GM23248 (cell line): ENCODE results near the gene ZNF407. TPM values are rescaled to one million over a fixed set of nuclear protein-coding genes. Genes with fewer than 3 reads are reported as not detected.

Experiments used
- DNase-seq: peaks from one replicate; pipeline ENCODE4 v3.0.0-alpha.2; 2015
- H2AFZ ChIP-seq: fragments of 200-600 bp; sonication (generic); 2 replicates; pipeline ENCODE4 v1.6.1; 2016; ENCODE audit warnings: antibody characterized with exemption
- H3F3A ChIP-seq: fragments of 200-600 bp; sonication (generic); 2 replicates; pipeline ENCODE4 v1.6.1; 2016; ENCODE audit warnings: mild to moderate bottlenecking, antibody characterized with exemption, mixed run types; ENCODE audit not compliant: insufficient read depth
- H3K27ac ChIP-seq: fragments of 200-600 bp; sonication (generic); 2 replicates; pipeline ENCODE4 v1.5.1; 2016; ENCODE audit warnings: mild to moderate bottlenecking
- H3K27me3 ChIP-seq: fragments of 200-600 bp; sonication (generic); replicated peaks from 2 replicates; pipeline ENCODE4 v1.6.1; 2016; ENCODE audit warnings: mild to moderate bottlenecking; ENCODE audit not compliant: insufficient read depth
- H3K36me3 ChIP-seq: fragments of 200-600 bp; sonication (generic); 2 replicates; pipeline ENCODE4 v1.6.1; 2016; ENCODE audit warnings: low read depth, mild to moderate bottlenecking
- H3K4me1 ChIP-seq: fragments of 200-600 bp; sonication (generic); 2 replicates; pipeline ENCODE4 v1.6.1; 2016; ENCODE audit warnings: mild to moderate bottlenecking; ENCODE audit not compliant: insufficient read depth
- H3K4me2 ChIP-seq: fragments of 200-600 bp; sonication (generic); one replicate; pipeline ENCODE4 v1.6.1; 2016; ENCODE audit warnings: mild to moderate bottlenecking; ENCODE audit not compliant: unreplicated experiment
- H3K4me3 ChIP-seq: fragments of 200-600 bp; sonication (generic); 2 replicates; pipeline ENCODE4 v1.5.1; 2016; ENCODE audit warnings: mild to moderate bottlenecking
- H3K79me2 ChIP-seq: fragments of 200-600 bp; sonication (generic); 2 replicates; pipeline ENCODE4 v1.6.1; 2016; ENCODE audit warnings: mild to moderate bottlenecking; ENCODE audit not compliant: insufficient read depth
- H3K9ac ChIP-seq: fragments of 200-600 bp; sonication (generic); 2 replicates; pipeline ENCODE4 v1.6.1; 2016; ENCODE audit warnings: mild to moderate bottlenecking
- H3K9me2 ChIP-seq: fragments of 200-600 bp; sonication (generic); 2 replicates; pipeline ENCODE4 v1.6.1; 2016; ENCODE audit warnings: mixed run types, mild to moderate bottlenecking, moderate library complexity; ENCODE audit not compliant: insufficient read depth
- H3K9me3 ChIP-seq: fragments of 200-600 bp; sonication (generic); one replicate; pipeline ENCODE4 v1.6.1; 2017; ENCODE audit warnings: low read depth
- H4K20me1 ChIP-seq: fragments of 200-600 bp; sonication (generic); 2 replicates; pipeline ENCODE4 v1.6.0; 2016; ENCODE audit not compliant: insufficient read depth
- EZH2 ChIP-seq: fragments of 200-600 bp; sonication (generic); IDR thresholded peaks from 2 replicates; pipeline ENCODE4 v1.6.1; 2018; ENCODE audit warnings: antibody characterized with exemption, mild to moderate bottlenecking; ENCODE audit not compliant: insufficient read depth, poor library complexity, severe bottlenecking
- EZH2phosphoT487 ChIP-seq: fragments of 200-600 bp; sonication (generic); IDR thresholded peaks from 2 replicates; pipeline ENCODE4 v1.6.1; 2018; ENCODE audit warnings: antibody characterized with exemption, moderate library complexity, mild to moderate bottlenecking, low read depth; ENCODE audit not compliant: insufficient read depth
- WGBS, 2 experiments: methylation state at CpG; one replicate each; pipeline ENCODE4 v1.1.6; 2015 to 2017; ENCODE audit warnings: low lambda C conversion rate in 2 of 2, low coverage in 1 of 2; ENCODE audit errors: missing lambda C conversion rate in 2 of 2; 5-methylcytosine and 5-hydroxymethylcytosine counted together
- in situ Hi-C: fragments of 300-500 bp; cut with MboI; formaldehyde crosslinking; loops from 2 replicates; pipeline ENCODE4 v1.15.0; 2020
- polyA plus RNA-seq: library from polyadenylated mRNA; unstranded; fragments of >200 nt; fragmentation: Nextera tagmentation; extraction: Ambion mirVana; gene quantifications from 2 replicates; pipeline ENCODE4 v1.2.1, GENCODE V29; 2016
- total RNA-seq: library from RNA; depleted of rRNA; stranded (reverse); fragments of >200 nt; shearing (Covaris generic); gene quantifications from 2 replicates; pipeline ENCODE4 v1.2.3, GENCODE V29; 2014

The ZNF407 gene
- total and polyA plus RNA-seq, 2 experiments from 2014 or later = 2.6 to 6.3 TPM

GRCh38 chr18:74785632-74786031 is 188.0 kb downstream of the ZNF407 start:
- Histone ChIP-seq H3K79me2 (no peaks in the 10 kb centered on the region), H3K27ac (no peak overlapping the region), H3K4me1 (no peaks in the 10 kb centered on the region), H2AFZ (no peak overlapping the region), H3K27me3 (no peaks in the 10 kb centered on the region), H3F3A (no peaks in the 10 kb centered on the region), H3K4me3 (no peak overlapping the region), H4K20me1 (no peaks in the 10 kb centered on the region), H3K9me3 (no peaks in the 10 kb centered on the region), H3K4me2 (no peak overlapping the region), H3K36me3 (no peaks in the 10 kb centered on the region), H3K9ac (no peak overlapping the region), H3K9me2 (no peaks in the 10 kb centered on the region; the same call in 1 of the 2 replicates)
- DNase-seq = no peak
- whole genome bisulfite sequencing, 2 experiments = 77 to 84% methylated on average over 6 of the region's 6 CpGs
- in situ Hi-C loops = no loop called here
- TF ChIP-seq EZH2phosphoT487 (no peak), EZH2 (no peak)

- no peaks in the 10 kb centered on the region for H3K27me3 ChIP-seq
- no peaks in the 10 kb centered on the region for H4K20me1 ChIP-seq
- H3K4me3 ChIP-seq = no peak overlapping the region
- H3K4me2 ChIP-seq = no peak overlapping the region
- H3K4me1 ChIP-seq = peaks cover 10% of the 10 kb centered on the region
- TF ChIP-seq EZH2 (no peak), EZH2phosphoT487 (no peak)
- WGBS, 2 experiments = 75% methylated on average over 2 of the region's 2 CpGs
- H2AFZ ChIP-seq = no peak overlapping the region
- H3K79me2 ChIP-seq = no peaks in the 10 kb centered on the region
- DNase-seq = no peak
- H3K9me3 ChIP-seq = no peaks in the 10 kb centered on the region
- in situ Hi-C loops = no loop called here
- H3K9me2 ChIP-seq = no peaks in the 10 kb centered on the region; the same call in 1 of the 2 replicates
- no peaks in the 10 kb centered on the region for H3K36me3 ChIP-seq
- no peaks in the 10 kb centered on the region for H3F3A ChIP-seq
- no peak overlapping the region for H3K9ac ChIP-seq
- no peak overlapping the region for H3K27ac ChIP-seq
Observed at GRCh38 chr18:74788657-74789056, 191.0 kb downstream of the ZNF407 start.

DNA sequence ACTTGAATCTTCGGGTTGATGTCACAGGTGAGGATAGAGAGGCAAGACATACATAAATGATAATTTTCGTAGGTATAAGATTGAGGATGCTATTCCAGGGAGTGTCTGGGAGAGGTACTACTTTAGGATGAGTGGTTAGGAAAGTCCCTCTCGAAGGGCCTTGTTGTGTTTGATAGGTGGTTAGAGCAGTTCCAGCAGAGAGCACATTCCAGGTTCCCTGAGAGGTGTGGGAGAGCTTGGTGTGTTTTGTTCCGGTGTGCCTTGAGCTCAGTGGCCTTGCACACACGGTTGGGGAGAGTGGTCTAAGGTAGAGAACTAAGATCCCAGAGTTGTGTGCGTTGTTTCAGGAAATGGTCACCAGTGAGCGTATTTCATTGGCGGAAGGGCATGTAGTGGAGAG is 191.4 kb downstream of the ZNF407 start:
- DNase-seq = no peak
- in situ Hi-C loops = no loop called here

DNA sequence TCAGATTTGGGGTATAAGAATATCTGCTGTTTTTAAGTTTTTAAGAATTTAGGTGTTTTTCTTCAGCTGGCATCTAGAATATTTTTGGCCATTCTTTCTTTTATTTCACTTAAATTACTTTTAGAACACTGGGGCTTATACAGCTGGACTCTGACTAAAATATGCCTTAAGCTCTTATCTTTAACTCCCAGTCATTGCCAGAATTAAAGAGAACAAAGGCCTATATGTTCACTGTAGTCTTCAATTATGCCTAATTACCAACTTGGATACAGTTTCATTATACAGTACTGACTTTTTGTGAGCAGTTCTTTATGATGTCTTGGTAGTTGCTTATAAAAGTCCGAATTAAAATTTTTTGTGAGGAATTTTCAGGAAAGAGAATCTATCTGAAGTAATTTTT is 192.8 kb downstream of the ZNF407 start:
- no peak for TF ChIP-seq EZH2phosphoT487
- TF ChIP-seq EZH2 = no peak
- no peaks in the 10 kb centered on the region for H3K79me2 ChIP-seq
- H3K27ac ChIP-seq = no peak overlapping the region
- no peaks in the 10 kb centered on the region for H3K27me3 ChIP-seq
- H3K9me2 ChIP-seq = no peaks in the 10 kb centered on the region; the same call in 1 of the 2 replicates
- no peak overlapping the region for H3K9ac ChIP-seq
- H3K36me3 ChIP-seq = no peaks in the 10 kb centered on the region
- in situ Hi-C loops = no loop called here
- H3K4me3 ChIP-seq = no peak overlapping the region
- WGBS, 2 experiments = 87 to 96% methylated on average over 1 of the region's 1 CpG
- no peak overlapping the region for H2AFZ ChIP-seq
- H3K4me1 ChIP-seq = peaks cover 10% of the 10 kb centered on the region
- H3K4me2 ChIP-seq = no peak overlapping the region
- no peak for DNase-seq
- no peaks in the 10 kb centered on the region for H4K20me1 ChIP-seq
- no peaks in the 10 kb centered on the region for H3K9me3 ChIP-seq
- no peaks in the 10 kb centered on the region for H3F3A ChIP-seq

More for the DNA sequence above, 191.4 kb downstream of the ZNF407 start:
- no peaks in the 10 kb centered on the region for H3K9me3 ChIP-seq
- H3K4me2 ChIP-seq = no peak overlapping the region
- H3F3A ChIP-seq = no peaks in the 10 kb centered on the region
- H3K9ac ChIP-seq = no peak overlapping the region
- H3K4me3 ChIP-seq = no peak overlapping the region
- H3K27ac ChIP-seq = no peak overlapping the region
- H2AFZ ChIP-seq = no peak overlapping the region
- H3K4me1 ChIP-seq = peaks cover 10% of the 10 kb centered on the region
- no peaks in the 10 kb centered on the region for H3K27me3 ChIP-seq
- no peaks in the 10 kb centered on the region for H3K36me3 ChIP-seq
- TF ChIP-seq EZH2phosphoT487 (no peak), EZH2 (no peak)
- H3K79me2 ChIP-seq = no peaks in the 10 kb centered on the region
- no peaks in the 10 kb centered on the region for H4K20me1 ChIP-seq
- H3K9me2 ChIP-seq = no peaks in the 10 kb centered on the region; the same call in 1 of the 2 replicates
- 96 to 97% methylated on average over 8 of the region's 8 CpGs for WGBS, 2 experiments

DNA sequence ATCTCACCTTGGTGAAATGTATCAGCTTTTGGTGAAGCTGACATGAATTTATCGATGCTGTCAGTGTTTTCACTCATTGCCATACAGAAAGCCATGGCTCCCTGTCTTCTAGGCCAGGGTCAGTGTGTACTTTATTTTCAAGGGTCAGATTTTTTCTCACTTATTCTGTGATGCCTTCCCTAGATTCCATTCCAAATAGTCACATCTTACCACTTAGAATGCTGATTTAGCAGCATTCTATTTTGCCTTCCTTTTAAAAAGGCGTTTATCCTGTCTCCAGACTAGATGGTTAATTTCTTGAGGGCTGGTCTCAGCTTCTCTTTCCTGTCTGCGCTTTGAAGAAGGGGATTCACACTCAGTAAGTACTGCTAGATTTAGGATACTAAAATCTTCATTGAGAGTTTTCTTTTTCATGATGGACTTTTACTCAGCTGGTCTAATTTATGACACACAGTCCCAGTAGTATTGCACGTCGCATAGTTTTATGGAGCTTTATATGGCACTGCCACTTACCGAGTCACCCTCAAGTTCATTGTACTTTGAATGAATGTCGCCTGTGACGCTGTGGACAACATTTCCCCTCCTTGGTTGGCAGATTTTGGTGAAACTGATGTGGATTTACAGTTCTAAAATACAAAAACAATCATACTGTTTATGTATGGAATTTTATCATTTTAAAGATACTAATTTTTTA is 194.0 kb downstream of the ZNF407 start:
- Histone ChIP-seq H3K36me3 (no peaks in the 10 kb centered on the region), H3K9me3 (no peaks in the 10 kb centered on the region), H3K27ac (no peak overlapping the region), H4K20me1 (no peaks in the 10 kb centered on the region), H3K79me2 (no peaks in the 10 kb centered on the region), H2AFZ (no peak overlapping the region), H3K4me3 (no peak overlapping the region), H3K27me3 (no peaks in the 10 kb centered on the region), H3K4me1 (peaks cover 15% of the 10 kb centered on the region), H3K4me2 (no peak overlapping the region), H3K9me2 (no peaks in the 10 kb centered on the region; the same call in 1 of the 2 replicates), H3K9ac (no peak overlapping the region), H3F3A (peaks cover 7% of the 10 kb centered on the region)
- in situ Hi-C loops = no loop called here
- TF ChIP-seq EZH2 (no peak), EZH2phosphoT487 (no peak)
- DNase-seq = peak; percentile 20
- WGBS, 2 experiments = 90 to 93% methylated on average over 8 of the region's 8 CpGs
